Activated CD8-positive, alpha-beta memory T cell treated with anti-CD3 and anti-CD28 coated beads for 36 hours (primary cell): ENCODE data around the gene COMMD10. TPM values are rescaled to one million over a fixed set of nuclear protein-coding genes. Genes with fewer than 3 reads are reported as not detected.

Experiments
- CTCF ChIA-PET: fragments of 350-600 bp; sonication (Branson Sonifier 250); formaldehyde crosslinking; loops from one replicate; lab custom pipeline; 2021; ENCODE audit warnings: antibody characterized with exemption; lab: Charles Lee
- POLR2A ChIA-PET: fragments of 350-600 bp; sonication (Branson Sonifier 250); formaldehyde crosslinking; loops from one replicate; lab custom pipeline; 2021; ENCODE audit warnings: antibody characterized with exemption; lab: Charles Lee
- total RNA-seq, 2 experiments: library from RNA; stranded (reverse); gene quantifications; one replicate each; pipeline ENCODE4 v1.2.3, GENCODE V29; 2021

Gene COMMD10
- total RNA-seq, 2 experiments from 2014 or later = 14.5 to 18.1 TPM

DNA sequence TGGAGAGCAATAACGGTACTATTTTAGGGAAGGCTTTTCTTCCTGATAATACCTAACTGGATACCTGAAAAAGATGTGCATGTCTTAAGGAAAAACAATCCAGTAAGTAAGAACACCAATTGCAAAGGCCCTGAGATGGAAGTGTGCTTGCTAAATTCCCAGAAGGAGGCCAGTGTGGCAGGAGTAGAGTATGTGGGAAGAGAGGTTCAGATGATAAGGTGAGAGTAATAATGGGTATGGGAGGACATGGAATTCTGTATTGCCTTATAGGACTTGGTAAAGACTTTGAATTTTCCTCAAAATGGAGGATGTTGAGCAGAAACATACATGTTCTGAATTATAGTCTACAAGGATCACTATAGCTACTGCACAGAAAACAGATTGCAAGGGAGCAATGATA is 89.3 kb downstream of the COMMD10 start:
- CTCF ChIA-PET = no interaction called here
- POLR2A ChIA-PET = no interaction called here

DNA sequence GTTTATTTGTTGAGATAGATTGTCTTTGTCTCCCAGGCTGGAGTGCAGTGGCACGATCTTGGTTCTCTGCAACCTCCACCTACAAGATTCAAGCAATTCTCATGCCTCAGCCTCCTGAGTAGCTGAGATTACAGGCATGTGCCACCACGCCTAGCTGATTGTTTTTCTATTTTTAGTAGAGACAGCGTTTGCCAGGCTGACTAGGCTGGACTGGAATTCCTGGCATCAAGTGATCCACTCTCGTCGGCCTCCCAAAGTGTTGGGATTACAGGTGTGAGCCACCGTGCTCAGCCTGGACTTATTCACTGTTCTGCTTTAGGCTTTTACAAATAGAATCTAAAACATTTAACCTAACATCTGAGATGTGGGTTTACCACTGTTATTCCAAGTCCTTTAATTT is 91.3 kb downstream of the COMMD10 start:
- ChIA-PET POLR2A (no interaction called here), CTCF (no interaction called here)

DNA sequence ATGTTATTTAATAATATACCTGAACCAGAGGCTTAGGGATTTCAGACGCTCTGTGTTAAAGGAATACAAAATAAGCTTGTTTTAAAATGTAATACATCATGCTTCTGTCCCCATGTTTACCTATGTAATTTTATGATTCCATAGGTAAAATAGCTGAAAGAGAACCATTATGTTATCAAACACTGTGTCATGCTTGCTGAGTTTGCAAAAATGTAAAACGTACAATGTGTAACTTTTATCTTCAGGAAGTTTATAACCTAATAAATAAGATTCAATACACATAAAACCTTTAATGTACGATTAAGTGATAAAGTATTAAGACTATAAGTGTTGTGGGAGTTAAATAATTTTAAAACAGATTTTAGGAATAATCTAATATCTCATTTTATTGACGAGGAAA is 94.1 kb downstream of the COMMD10 start:
- CTCF ChIA-PET = no interaction called here
- POLR2A ChIA-PET = no interaction called here

DNA sequence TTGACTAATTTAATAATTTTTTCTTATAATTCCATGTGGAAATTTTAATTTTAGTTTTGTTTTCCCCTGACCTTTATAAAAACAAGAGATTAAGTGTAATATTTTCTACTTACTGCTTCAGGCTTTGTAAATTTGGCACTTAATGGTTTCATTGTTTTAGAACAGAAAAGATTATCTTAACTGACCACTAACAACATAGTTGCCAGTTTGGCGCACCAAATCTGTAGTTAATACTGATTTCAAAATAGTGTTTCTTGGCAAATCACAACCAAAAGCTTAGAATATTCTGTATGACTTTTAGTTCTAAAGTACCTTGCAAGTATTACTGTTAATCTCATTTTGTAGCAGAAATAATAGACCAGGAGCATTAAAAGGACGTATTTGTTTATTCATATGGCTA is 124.3 kb downstream of the COMMD10 start:
- POLR2A ChIA-PET = no interaction called here

DNA sequence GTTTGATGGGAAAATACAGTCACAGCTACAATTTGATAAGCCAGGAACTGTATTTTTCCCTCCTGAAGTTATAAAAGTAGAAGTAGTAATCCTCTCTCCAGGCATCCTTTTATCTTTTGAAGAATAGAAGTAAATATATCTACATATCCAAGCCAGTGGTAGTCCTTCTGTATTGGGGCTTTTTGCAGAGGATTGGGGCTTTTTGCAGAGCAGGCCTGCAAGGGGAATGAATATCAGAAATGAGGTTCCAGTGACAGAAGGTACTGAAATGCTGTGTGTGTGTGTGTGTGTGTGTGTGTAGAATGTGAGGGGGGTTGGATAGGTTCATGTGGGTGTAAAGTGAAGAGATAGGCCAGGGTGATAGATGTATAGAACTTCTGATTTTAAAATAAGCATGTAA is 127.4 kb downstream of the COMMD10 start:
- ChIA-PET CTCF (no interaction called here), POLR2A (no interaction called here)

More for the DNA sequence above, 124.3 kb downstream of the COMMD10 start:
- CTCF ChIA-PET = no interaction called here

DNA sequence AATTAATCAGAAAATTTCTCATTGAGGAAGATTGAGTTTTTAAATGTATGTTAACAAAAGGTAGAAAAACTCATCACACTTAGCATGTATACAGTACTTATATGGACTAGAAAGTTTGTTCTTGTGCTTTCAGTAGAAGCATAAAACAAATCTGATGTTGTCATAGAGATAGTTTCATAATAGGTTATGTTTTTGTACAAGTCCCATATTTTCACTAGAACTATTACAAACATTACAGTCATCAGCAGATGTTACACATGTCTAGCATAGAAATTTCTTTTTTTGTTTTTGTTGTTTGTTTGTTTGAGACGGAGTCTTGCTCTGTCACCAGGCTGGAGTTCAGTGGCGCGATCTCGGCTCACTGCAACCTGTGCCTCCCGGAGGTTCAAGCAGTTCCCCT is 131.4 kb downstream of the COMMD10 start:
- POLR2A ChIA-PET = no interaction called here
- CTCF ChIA-PET = no interaction called here

DNA sequence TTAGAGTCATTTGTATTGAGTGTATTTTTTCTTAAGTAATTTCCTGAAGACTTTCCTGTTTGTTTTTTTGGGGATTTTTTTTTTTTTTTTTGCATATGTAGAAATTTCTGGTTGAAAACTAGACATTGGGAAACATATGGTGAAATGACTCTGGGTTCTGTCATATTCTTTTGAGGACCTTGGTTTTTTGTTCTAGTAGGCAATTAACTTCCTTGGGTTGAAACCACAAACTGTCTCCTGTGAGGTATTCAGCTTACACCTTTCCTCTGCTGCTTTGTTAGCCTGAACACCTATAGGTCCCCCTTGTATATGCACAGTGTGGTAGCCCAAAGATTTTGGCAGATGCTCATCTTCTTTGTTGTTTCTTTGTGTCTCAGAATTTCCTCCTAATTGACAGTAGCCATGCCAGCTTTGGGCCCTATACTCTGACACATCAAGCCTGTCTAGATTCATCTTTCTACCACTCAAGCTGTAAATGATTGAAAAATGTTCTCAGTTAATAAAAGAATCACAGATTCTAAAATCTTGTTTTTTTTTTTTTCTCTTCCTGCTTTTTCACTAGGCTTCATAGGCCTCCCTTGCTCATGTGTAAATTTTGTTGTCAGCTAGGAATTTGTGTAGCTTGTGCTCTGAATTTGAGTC is 140.6 kb downstream of the COMMD10 start:
- ChIA-PET POLR2A (no interaction called here), CTCF (interaction anchor here (0.6 to 0.7 kb wide), 2 partner anchors 26 to 53 kb away, joined by 4 to 5 read pairs; no protein-coding TSS in a partner anchor)

DNA sequence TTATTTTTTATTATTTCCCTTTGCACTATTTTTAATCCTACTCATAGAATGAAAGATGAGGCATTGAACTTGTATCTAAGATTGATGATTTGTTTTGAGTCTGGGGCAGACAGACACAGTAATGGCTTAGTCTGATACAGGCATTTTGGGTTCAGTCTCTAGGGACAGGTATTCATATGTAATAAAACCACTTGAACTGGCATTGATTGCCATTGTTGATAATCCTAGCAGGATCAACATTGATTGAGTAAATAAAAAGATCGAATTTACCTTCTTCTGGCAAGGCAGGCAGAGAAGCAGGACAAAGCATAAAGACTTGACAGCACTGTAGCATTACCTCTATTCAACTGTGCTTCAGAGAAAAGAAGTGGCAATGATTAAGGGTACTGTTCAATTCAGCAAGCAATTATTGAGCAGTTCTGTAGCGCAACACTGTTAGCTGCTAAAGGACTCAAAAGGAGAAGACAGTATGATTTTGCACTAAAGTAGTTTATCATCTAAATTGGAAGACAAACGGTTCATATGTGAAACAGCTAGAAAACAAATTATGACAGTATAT is 144.4 kb downstream of the COMMD10 start:
- CTCF ChIA-PET = no interaction called here
- POLR2A ChIA-PET = no interaction called here

DNA sequence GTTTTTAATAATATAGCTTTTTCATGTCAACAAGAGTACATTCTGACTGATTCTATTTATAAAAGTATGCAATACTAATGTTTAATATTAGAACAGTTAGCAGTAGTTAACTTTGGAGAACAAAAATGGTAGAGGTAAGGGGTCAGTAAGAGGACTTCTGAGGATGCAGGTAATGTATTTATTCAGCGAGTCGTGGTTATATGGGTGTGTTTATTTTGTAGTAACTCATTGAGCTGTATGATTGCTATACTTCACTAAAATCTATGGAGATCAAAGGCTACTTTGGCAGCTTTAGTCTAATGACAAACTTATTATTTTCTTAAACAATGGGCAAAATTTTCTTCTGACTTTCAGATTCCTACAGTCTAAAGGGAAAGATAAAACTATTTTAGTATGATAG is 146.5 kb downstream of the COMMD10 start:
- CTCF ChIA-PET = no interaction called here
- POLR2A ChIA-PET = no interaction called here

DNA sequence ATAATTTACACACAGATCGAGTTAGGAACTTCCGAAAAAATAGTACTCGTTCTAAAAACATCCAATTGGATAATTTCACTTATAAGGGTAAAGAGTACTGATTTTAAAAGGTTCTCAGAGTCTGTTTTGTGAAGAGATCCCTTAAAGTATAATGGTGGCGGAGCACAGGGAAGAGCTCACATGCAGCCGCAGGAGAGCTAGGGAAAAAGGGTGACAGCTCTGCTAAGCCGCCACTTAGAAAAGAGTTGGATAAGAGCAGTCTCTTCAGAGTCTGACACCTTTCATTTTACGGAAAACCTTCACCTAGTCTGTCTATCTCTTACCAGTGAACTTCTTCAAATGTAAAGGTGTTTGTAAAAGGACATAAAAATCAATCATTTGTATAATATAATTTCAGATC is 149.9 kb downstream of the COMMD10 start:
- ChIA-PET CTCF (no interaction called here), POLR2A (no interaction called here)

DNA sequence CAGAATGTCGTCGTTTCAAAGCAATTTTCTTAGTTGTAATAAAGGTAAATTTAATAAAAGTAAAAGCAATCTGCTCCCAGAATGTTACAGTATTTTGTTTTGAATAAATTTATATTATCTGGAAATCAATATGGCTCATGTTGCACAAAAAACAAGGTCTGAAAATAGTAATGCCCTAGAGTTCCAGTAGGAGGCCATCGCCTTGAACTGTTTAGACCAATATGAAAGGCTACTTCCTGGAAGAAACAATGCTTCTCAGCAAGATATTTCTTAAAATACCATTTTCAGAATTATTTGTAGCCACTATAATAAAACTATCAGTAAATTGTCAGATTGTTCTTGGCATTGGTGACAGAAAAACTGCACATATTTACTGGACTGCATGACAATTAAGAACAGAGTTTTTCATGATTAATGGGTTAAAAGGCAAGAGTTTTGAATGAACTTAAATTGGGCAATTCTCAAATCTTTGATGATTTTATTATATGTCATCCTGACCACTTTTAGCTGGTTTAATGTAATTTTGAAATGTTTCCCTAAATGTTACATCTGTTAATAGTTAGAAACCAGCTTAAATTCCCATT is 153.2 kb downstream of the COMMD10 start:
- ChIA-PET POLR2A (no interaction called here), CTCF (no interaction called here)

DNA sequence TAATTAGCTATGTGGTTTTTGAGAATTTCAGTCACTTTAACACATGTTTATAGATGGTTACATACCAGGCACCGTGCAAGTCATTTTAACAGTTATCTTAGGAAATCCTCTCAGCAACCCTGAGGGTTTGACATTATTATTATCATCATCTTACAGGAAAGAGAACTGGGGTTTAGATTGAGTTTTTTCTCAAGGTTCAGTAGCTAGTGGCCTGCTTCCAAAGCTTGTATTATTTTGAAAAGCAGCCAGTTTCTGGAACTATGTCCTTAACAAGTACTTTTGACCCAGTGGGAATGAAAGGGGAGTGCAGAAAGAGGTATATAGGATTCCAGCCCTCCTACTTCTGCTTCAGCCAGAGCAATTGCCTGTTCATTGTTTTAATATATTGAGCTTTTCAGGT is 157.5 kb downstream of the COMMD10 start:
- POLR2A ChIA-PET = no interaction called here
- CTCF ChIA-PET = no interaction called here

DNA sequence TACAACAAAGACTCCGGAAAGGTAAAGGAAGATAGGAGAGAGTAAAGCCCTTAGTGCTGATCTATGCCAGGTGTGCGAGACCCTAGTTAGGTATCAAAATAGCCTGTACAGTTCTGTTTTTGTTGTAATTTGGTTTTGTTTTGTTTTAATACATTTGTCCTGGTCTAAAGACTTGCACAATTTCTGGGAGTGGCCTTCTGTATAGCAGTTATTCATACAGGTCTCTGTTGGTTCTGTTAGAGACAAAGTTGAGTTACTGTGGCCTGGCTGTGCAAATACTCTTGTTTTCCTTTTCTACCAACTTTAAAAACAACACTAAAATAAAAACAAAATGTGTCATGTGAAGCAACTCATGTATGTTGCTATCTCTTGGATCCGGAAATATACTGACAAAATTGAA is 163.6 kb downstream of the COMMD10 start:
- ChIA-PET CTCF (no interaction called here), POLR2A (no interaction called here)

DNA sequence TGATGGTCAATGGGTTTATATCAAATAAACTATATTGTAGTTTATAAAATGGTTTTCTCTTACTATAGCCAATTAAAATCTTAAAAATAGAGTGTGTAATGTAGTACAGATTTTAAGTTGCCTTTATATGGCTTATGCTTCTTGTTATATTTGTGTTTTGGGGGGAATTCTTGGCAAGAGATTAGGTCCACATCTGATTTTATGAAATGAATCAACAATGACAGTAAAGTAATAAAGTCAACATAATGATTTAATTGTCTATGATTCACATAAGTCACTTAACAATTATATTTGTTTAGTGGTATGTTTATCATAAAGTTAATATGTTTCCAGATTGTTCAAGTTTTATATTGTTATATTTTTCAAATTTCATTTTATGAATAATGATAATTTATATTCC is 164.8 kb downstream of the COMMD10 start:
- ChIA-PET POLR2A (no interaction called here), CTCF (no interaction called here)

DNA sequence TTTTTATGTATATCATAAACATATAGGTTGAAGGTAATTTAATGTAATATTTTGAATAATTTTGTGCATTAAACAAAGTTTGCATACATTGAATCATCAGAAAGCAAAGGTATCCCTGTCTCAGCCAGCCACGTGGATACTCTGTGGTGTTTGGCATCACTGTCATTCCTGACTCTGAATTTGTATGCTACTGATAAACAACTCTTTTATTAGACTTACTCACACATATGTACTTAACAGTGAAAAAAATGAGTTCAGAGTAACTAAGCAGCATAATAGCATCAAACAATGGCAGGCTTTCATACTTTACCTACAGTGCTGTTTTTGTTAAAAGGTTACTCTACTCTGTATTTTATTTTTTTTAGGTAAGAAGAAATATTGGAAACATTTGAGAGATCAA is 171.9 kb downstream of the COMMD10 start:
- ChIA-PET POLR2A (no interaction called here), CTCF (no interaction called here)

DNA sequence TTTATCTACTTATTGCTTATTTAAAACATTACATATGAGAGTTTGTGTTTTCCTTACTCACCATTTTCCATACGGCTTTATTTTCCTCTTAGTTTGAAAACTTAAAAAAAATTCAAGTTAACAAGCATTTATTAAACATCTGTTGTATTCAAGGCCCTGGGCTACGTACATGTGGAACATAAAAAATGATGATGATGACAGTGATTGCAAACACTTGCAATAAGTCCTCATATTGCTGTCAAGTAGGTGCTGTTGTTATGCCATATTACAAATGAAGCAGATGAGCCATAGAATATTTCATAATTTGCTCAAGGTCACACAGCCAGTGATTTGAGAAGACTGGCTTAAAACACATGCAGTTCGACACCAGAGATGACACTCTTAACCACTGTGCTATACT is 180.6 kb downstream of the COMMD10 start:
- ChIA-PET POLR2A (no interaction called here), CTCF (no interaction called here)

DNA sequence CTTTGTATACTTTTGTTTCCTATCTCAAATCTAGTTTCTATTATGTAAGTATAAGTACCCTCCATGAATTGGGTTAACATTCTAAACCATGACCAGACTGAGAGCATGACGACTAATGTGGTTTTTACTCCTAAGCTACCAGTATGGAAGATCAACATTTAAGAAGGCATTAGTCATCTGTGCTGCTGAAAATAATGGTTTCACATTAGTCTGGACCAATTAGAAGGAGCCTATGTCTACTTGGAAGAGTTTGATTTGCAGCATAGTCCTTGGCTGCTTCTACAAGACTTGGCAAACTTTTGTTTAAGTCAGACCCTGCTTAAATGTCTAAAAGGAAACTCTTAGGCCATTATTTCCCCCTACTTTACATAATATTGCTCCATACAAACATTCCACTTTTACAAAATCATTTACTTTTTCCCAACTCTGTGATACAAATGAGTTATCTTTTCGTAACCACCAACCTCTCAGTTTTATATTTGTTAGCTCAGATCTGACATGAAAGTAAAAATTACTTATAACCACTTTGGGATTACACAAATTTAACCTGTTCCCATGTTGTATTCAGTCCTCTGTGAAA is 186.7 kb downstream of the COMMD10 start:
- CTCF ChIA-PET = no interaction called here
- POLR2A ChIA-PET = no interaction called here

DNA sequence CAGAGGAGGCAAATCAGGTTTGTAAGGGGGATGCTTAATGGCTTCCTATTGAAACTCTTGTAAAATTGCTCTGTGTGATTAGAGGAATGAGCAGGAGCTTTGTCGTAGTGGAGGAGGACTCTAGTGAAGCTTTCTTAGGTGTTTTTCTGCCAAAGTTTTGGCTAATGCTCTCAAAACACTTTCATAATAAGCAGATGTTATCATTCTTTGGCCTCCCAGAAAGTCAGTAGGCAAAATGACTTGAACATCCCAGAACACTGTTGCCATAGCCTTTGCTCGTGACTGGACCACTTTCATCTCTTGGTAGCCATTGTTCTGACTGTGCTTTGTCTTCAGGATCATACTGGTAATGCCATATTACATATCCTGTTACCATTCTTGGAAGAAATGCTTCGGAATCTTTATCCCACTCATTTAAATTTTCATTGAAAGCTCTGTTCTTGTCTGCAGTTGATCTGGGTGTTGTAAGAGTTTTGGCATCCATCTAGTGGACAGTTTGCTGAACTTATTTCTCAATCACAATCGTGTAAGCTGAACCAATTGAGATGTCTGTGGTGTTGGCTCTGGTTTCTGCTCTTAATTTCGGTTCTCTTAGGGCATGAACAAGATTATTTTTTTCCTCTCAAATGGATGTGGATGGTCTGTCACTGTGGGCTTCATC is 187.6 kb downstream of the COMMD10 start:
- CTCF ChIA-PET = no interaction called here

DNA sequence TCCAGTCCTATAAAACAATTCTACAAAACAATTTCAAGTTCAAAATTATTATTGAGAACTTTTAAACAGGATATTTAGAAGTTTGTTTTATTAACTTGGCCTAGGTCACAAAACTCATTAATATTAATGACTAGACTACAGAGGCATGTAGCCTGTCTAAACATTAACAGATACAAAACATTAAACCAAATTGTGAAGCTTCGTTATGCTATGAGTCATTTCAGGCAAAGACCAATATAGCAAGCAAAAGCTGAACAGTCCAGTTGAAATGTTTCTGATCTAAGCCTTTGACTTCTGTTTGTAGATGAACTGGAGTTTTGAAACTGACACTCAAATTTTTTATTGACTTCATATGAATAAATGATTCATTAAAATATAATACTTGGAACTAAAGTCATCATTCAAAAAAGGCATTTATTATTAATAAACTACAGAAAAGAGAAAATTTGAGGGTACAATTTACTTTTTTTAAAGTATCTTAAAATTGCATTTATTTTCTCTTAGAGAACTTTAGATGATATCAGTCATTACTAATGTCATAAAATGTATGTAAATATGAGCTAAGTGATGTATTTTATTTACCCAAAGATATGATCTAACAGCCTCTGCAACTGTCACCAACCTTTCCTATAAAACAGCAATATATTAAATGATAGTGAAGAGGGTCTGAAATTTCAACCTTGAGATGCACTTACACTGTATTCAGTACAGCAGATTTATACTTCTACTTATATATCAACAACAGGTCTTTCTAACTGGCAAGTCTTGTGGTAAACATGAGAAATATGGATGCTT is 188.8 kb downstream of the COMMD10 start:
- POLR2A ChIA-PET = no interaction called here
- CTCF ChIA-PET = no interaction called here

More for the DNA sequence above, 187.6 kb downstream of the COMMD10 start:
- POLR2A ChIA-PET = no interaction called here

DNA sequence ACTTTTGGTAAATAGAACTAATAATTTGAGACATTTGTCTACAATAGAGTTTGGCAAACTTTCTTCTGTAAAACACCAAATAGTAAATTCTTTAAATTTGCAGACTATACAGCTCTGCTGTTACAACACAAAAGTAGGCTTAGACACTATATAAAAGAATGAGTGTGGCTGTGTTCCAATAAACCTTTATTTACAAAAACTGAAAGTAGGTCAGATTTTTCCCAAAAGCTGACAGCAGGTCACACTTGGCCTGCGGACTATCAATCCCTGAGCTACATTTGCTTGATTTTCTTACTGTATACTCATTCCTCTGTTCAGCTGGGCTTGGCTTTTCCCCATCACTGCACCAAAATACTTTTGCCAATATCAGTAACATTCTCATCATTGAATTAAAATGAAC is 189.4 kb downstream of the COMMD10 start:
- POLR2A ChIA-PET = no interaction called here
- CTCF ChIA-PET = no interaction called here
